NCI-H524 treated with DMSO at 0.1 percent for 48 hours (cell line): ENCODE results near the gene KIF26B.

Experiments used
- DNase-seq: peaks from one replicate; lab custom pipeline; 2025; lab: John Stamatoyannopoulos, UW

KIF26B gene

GRCh38 chr1:245598524-245599305 is 443.9 kb downstream of the KIF26B start:
- DNase-seq: no peak

- DNase-seq: no peak
Measured at GRCh38 chr1:245599371-245600174, 444.8 kb downstream of the KIF26B start.

GRCh38 chr1:245600658-245601057 is 445.9 kb downstream of the KIF26B start:
- DNase-seq: no peak

- no peak for DNase-seq
Measured at GRCh38 chr1:245603311-245603865, 448.6 kb downstream of the KIF26B start.

GRCh38 chr1:245604979-245605378 is 450.2 kb downstream of the KIF26B start:
- no peak for DNase-seq

- DNase-seq: peak; percentile 23
Measured at GRCh38 chr1:245605480-245606156, 450.8 kb downstream of the KIF26B start.

GRCh38 chr1:245606157-245606725 is 451.5 kb downstream of the KIF26B start:
- no peak for DNase-seq

- DNase-seq: no peak
Measured at GRCh38 chr1:245608271-245608670, 453.5 kb downstream of the KIF26B start.

GRCh38 chr1:245609354-245610150 is 454.8 kb downstream of the KIF26B start:
- DNase-seq: no peak

GRCh38 chr1:245611251-245611650 is 456.5 kb downstream of the KIF26B start:
- DNase-seq: no peak

- DNase-seq: no peak
Measured at GRCh38 chr1:245614476-245614875, 459.7 kb downstream of the KIF26B start.

- no peak for DNase-seq
Measured at GRCh38 chr1:245615001-245615400, 460.2 kb downstream of the KIF26B start.

GRCh38 chr1:245621589-245621988 is 466.8 kb downstream of the KIF26B start:
- DNase-seq: no peak

- DNase-seq: no peak
Measured at GRCh38 chr1:245622332-245623014, 467.7 kb downstream of the KIF26B start.

GRCh38 chr1:245641384-245641783 is 486.6 kb downstream of the KIF26B start:
- no peak for DNase-seq

- no peak for DNase-seq
Measured at GRCh38 chr1:245645406-245645805, 490.6 kb downstream of the KIF26B start.

- DNase-seq: no peak
Measured at GRCh38 chr1:245645894-245646293, 491.1 kb downstream of the KIF26B start.

GRCh38 chr1:245648749-245649522 is 494.2 kb downstream of the KIF26B start:
- DNase-seq: no peak

- DNase-seq: no peak
Measured at GRCh38 chr1:245649666-245650065, 494.9 kb downstream of the KIF26B start.

GRCh38 chr1:245650441-245650960 is 495.7 kb downstream of the KIF26B start:
- no peak for DNase-seq
